GM10248 (cell line): ENCODE measurements around the gene STEAP3.

Source experiments
- CTCF ChIA-PET: fragments of 300-600 bp; sonication (Branson Sonifier 250); formaldehyde crosslinking; extraction: SDS; loops from one replicate; lab custom pipeline; 2021; ENCODE audit warnings: antibody characterized with exemption; lab: Yijun Ruan, JAX
- POLR2A ChIA-PET: fragments of 350-650 bp; sonication (Branson Sonifier 250); formaldehyde crosslinking; extraction: SDS; loops from one replicate; lab custom pipeline; 2020; ENCODE audit warnings: antibody characterized with exemption; lab: Yijun Ruan, JAX
- DNase-seq: peaks from one replicate; pipeline ENCODE4 v3.0.0; 2012; ENCODE audit errors: extremely low spot score
- TF ChIP-seq, protein P1 (sequence below): IDR thresholded peaks from 2 replicates; pipeline ENCODE4 v1.5.1; 2012; ENCODE audit warnings: mild to moderate bottlenecking, low read depth; ENCODE audit errors: extremely low read depth, missing control alignments, control extremely low read depth

STEAP3 gene

DNA sequence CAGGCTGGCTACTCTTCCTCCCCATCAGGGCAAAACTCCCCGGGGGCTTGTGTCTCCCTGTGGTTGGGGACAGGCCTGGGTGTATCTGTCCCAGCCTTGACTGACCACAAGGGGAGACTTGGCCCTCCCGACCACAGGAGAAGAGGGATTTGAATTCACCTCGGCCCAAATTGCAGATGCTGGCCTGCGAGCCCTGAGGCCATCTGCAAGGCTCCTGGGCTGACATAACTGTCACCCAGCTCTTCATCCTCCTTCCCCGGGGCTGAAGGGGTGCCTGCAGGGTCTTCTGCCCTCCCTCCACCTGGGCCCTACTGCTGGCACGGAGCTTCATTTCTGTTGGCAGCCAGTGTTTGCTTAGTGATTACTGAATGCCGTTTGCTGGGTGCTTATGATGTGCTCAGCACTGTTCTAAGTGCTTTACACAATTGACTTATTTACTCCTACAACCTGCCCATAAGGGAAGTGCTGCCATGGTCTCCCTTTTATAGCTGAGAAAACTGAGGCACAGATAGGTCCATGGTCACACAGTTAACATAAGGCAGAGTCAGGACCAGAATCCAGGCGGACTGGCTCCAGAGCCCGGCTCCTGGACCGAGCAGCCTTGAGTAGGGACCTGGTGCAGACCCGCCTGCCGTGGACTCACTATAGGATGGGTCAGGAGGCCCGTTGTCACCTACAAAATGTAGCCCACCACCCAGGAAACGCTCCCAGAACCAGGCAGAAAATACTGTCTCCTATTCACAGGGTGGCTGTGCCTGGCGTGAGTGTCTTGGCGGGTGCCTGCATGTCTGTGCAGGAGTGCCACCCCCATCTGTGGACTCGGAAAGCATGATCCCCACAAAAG lies 18.9 kb downstream of the STEAP3 start:
- TF ChIP-seq, protein P1, sequence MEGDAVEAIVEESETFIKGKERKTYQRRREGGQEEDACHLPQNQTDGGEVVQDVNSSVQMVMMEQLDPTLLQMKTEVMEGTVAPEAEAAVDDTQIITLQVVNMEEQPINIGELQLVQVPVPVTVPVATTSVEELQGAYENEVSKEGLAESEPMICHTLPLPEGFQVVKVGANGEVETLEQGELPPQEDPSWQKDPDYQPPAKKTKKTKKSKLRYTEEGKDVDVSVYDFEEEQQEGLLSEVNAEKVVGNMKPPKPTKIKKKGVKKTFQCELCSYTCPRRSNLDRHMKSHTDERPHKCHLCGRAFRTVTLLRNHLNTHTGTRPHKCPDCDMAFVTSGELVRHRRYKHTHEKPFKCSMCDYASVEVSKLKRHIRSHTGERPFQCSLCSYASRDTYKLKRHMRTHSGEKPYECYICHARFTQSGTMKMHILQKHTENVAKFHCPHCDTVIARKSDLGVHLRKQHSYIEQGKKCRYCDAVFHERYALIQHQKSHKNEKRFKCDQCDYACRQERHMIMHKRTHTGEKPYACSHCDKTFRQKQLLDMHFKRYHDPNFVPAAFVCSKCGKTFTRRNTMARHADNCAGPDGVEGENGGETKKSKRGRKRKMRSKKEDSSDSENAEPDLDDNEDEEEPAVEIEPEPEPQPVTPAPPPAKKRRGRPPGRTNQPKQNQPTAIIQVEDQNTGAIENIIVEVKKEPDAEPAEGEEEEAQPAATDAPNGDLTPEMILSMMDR: no peak
- ChIA-PET POLR2A (no interaction called here), CTCF (interaction anchor here (1.1 to 2.1 kb wide), 5 partner anchors 8 to 49 kb away, joined by 3 to 6 read pairs (median 3); no protein-coding TSS in a partner anchor)
- no peak for DNase-seq

DNA sequence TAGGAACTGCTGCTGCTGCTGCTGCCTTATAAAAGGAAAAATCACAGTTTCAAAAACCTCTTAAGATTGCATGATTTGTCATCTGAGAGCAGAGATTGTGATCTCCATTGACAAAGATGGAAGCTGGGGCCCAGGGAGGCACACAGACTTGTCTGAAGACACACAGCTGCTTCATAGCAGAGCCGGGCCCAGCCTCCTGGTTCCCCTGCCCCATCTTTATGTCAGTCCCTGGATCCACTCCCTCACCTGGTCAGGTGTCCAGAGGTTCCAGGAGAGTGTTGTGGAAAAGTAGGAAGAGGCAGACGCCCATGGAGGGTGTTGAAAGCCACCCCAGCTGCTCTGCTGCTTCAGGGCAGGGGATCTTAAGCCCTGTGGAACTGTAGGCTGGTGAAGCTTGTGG lies 20.0 kb downstream of the STEAP3 start:
- POLR2A ChIA-PET: no interaction called here

DNA sequence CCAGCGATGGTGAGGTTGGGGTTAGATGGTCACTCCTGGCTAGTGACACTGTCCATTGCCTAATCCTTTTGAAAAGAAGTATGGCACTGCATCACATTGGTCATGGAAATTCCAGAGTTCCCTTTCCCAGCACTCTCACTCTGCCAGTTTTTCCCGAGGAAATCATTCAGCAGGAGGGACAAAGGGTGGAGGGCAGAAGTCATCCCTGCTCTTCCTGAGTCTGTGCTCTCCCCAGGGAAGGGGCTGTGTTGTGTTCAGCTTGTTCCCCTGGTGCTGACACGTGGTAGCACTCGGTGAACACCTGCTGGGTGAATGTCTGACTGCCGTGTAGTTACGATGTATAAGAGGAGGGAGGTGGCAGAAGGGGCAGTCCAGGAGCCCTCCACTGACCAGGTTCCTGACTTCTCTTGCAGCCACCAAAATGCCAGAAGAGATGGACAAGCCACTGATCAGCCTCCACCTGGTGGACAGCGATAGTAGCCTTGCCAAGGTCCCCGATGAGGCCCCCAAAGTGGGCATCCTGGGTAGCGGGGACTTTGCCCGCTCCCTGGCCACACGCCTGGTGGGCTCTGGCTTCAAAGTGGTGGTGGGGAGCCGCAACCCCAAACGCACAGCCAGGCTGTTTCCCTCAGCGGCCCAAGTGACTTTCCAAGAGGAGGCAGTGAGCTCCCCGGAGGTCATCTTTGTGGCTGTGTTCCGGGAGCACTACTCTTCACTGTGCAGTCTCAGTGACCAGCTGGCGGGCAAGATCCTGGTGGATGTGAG lies 21.6 kb downstream of the STEAP3 start:
- ChIA-PET CTCF (no interaction called here), POLR2A (no interaction called here)
- DNase-seq: no peak

More for the DNA sequence above, 20.0 kb downstream of the STEAP3 start:
- DNase-seq: no peak
- TF ChIP-seq, protein P1: no peak
- CTCF ChIA-PET: interaction anchor here (1.1 to 1.9 kb wide), 2 partner anchors 9 to 21 kb away, joined by 3 to 4 read pairs; no protein-coding TSS in a partner anchor

DNA sequence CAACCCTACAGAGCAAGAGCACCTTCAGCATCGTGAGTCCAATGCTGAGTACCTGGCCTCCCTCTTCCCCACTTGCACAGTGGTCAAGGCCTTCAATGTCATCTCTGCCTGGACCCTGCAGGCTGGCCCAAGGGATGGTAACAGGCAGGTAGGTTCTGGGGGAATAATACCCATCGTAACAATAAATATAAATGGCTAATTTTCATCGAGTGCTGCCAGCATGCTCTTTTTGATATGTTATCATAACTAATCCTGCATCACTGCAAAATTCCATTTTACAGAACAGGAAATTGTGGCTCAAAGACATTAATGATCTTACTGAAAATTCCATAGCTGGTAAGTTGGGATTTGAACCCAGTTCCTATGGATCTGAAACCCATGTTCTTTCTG lies 22.2 kb downstream of the STEAP3 start:
- DNase-seq: no peak
- POLR2A ChIA-PET: no interaction called here
- CTCF ChIA-PET: interaction anchor here (1.1 to 1.5 kb wide), 3 partner anchors 9 to 362 kb away, joined by 3 to 4 read pairs (median 4); no protein-coding TSS in a partner anchor
- TF ChIP-seq, protein P1: no peak

More for the DNA sequence above, 21.6 kb downstream of the STEAP3 start:
- TF ChIP-seq, protein P1: no peak

DNA sequence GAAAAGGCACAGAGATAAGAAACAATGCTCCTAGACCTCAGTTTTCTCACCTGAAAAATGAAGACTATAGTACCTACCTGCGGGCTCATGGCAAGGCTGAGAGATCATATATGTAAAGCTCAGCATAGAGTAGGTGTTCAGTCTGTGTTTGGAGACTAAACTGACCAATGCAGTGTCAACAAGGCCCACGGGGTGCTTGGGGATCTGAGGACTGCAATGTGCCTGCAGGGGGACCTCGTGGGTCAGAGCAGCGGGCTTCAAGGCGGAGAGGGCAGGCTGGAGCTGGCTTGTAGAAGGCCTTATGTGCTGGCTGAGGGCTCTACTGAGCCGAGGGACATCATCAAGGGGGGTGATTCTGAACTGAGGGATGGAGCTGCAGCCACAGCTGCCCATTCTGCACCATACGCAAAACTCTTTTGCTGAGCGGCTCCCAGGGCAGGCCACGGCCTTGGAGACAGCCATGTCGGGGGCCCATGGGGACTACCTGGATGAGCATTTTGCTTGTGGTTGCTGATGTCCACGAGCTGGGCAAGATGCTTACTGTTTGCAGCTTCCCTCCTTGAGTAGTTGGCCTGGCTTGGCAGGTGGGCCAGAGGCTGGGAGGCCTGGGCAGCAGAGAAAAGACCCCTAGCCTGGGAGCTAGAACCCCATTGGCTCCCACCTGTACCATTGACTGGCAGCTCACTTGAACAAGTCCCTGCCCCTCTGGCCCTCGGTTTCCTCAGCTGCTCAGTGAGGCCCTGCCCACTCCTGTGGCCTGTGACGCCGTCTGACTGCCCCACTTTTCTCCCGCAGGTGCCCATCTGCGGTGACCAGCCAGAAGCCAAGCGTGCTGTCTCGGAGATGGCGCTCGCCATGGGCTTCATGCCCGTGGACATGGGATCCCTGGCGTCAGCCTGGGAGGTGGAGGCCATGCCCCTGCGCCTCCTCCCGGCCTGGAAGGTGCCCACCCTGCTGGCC lies 23.5 kb downstream of the STEAP3 start:
- TF ChIP-seq, protein P1: no peak
- ChIA-PET CTCF (interaction anchor here (1.1 to 1.9 kb wide), 7 partner anchors 10 to 366 kb away, joined by 3 to 5 read pairs (median 4); no protein-coding TSS in a partner anchor), POLR2A (no interaction called here)
- DNase-seq: no peak

DNA sequence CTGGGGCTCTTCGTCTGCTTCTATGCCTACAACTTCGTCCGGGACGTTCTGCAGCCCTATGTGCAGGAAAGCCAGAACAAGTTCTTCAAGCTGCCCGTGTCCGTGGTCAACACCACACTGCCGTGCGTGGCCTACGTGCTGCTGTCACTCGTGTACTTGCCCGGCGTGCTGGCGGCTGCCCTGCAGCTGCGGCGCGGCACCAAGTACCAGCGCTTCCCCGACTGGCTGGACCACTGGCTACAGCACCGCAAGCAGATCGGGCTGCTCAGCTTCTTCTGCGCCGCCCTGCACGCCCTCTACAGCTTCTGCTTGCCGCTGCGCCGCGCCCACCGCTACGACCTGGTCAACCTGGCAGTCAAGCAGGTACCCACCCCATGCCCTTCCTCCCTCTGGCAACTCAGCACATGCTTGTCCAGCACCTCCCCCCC lies 24.2 kb downstream of the STEAP3 start:
- ChIA-PET CTCF (interaction anchor here (1.1 to 1.9 kb wide), 3 partner anchors 15 to 366 kb away, joined by 3 to 5 read pairs (median 3); no protein-coding TSS in a partner anchor), POLR2A (no interaction called here)
- DNase-seq: no peak
- TF ChIP-seq, protein P1: no peak
